GM12878 (cell line): ENCODE data around the gene SFT2D3. TPM values are rescaled to one million over a fixed set of nuclear protein-coding genes. Genes with fewer than 3 reads are reported as not detected.

Experiments used
- ATAC-seq: fragments of 200-7000 bp; cut with Tn5 transposase; 3 replicates; pipeline ENCODE4 v1.9.1; 2020; ENCODE audit warnings: mild to moderate bottlenecking, moderate library complexity
- BruUV-seq: library from RNA; stranded (reverse); fragments of 400-500 nt; replicated peaks from 2 replicates; lab custom pipeline; 2021; lab: Mats Ljungman, UMichigan
- CTCF ChIA-PET: fragments of 300-600 bp; sonication (Branson Sonifier 250); formaldehyde crosslinking; extraction: SDS; loops from one replicate; lab custom pipeline; 2021; ENCODE audit warnings: inconsistent platforms; lab: Yijun Ruan, JAX
- POLR2A ChIA-PET: fragments of 350-600 bp; formaldehyde crosslinking; extraction: SDS; loops from one replicate; lab custom pipeline; 2021; ENCODE audit warnings: inconsistent platforms; lab: Charles Lee
- RAD21 ChIA-PET: fragments of 300-600 bp; sonication (Branson Sonifier 250); formaldehyde crosslinking; loops from one replicate; lab custom pipeline; 2023; ENCODE audit warnings: antibody characterized with exemption; ENCODE audit not compliant: unreplicated experiment; lab: Charles Lee
- SMC1A ChIA-PET: fragments of 300-600 bp; sonication (Branson Sonifier 250); formaldehyde crosslinking; loops from one replicate; lab custom pipeline; 2023; ENCODE audit not compliant: unreplicated experiment, uncharacterized antibody; lab: Charles Lee
- DNase-seq: peaks from one replicate; pipeline ENCODE4 v3.0.0-alpha.2; 2011; ENCODE audit warnings: low read depth, low spot score
- FAIRE-seq: peaks from 3 replicates; lab custom pipeline; 2011; peaks lifted over from hg19 to GRCh38; lab: Jason Lieb, UNC
- H2AFZ ChIP-seq: 2 replicates; pipeline ENCODE4 v1.6.0; 2011; ENCODE audit warnings: low read depth, low read length, control low read depth; ENCODE audit not compliant: control insufficient read depth
- H3K27ac ChIP-seq: 2 replicates; pipeline ENCODE4 v1.5.1; 2011; ENCODE audit warnings: control low read depth; ENCODE audit not compliant: control insufficient read depth, insufficient read depth
- H3K27me3 ChIP-seq, 2 experiments: replicated peaks in 1 of 2; 2 replicates each; pipeline versions ENCODE4 v1.6.0 to v1.6.1; 2011; ENCODE audit warnings: low read length in 1 of 2; ENCODE audit not compliant: control insufficient read depth in 2 of 2, insufficient read depth in 2 of 2
- H3K36me3 ChIP-seq, 2 experiments: 2 replicates each; pipeline ENCODE4 v1.5.1; 2011; ENCODE audit warnings: low read length in 1 of 2; ENCODE audit not compliant: control insufficient read depth in 2 of 2, insufficient read depth in 2 of 2
- H3K4me1 ChIP-seq: 2 replicates; pipeline ENCODE4 v1.6.1; 2011; ENCODE audit warnings: mild to moderate bottlenecking, low read length, moderate library complexity, mixed read lengths; ENCODE audit not compliant: control insufficient read depth, insufficient read depth
- H3K4me2 ChIP-seq: 2 replicates; pipeline ENCODE4 v1.6.0; 2011; ENCODE audit warnings: control low read depth; ENCODE audit not compliant: control insufficient read depth, insufficient read depth
- H3K4me3 ChIP-seq: fragments of 200-600 bp; sonication (generic); 2 replicates; pipeline ENCODE4 v1.5.1; 2016
- H3K79me2 ChIP-seq: 2 replicates; pipeline ENCODE4 v1.6.0; 2011; ENCODE audit warnings: low read length; ENCODE audit not compliant: control insufficient read depth, insufficient read depth
- H3K9ac ChIP-seq: 2 replicates; pipeline ENCODE4 v1.8.0; 2011; ENCODE audit warnings: low read length, control low read depth, mixed read lengths; ENCODE audit not compliant: control insufficient read depth, insufficient read depth
- H3K9me3 ChIP-seq: replicated peaks from 3 replicates; pipeline ENCODE4 v1.5.1; 2011; ENCODE audit warnings: mild to moderate bottlenecking, low read length; ENCODE audit not compliant: control insufficient read depth, insufficient read depth
- H4K20me1 ChIP-seq: 2 replicates; pipeline ENCODE4 v1.6.0; 2011; ENCODE audit not compliant: control insufficient read depth, insufficient read depth
- ASH2L ChIP-seq: fragments of 300-600, 200-600 bp; sonication (generic); IDR thresholded peaks from 2 replicates; pipeline ENCODE4 v1.6.1; 2017; ENCODE audit warnings: low read depth, mild to moderate bottlenecking, borderline replicate concordance
- BCL3 ChIP-seq: IDR thresholded peaks from 2 replicates; pipeline ENCODE4 v1.6.1; 2011; ENCODE audit warnings: borderline replicate concordance, low read depth, mild to moderate bottlenecking, moderate library complexity, low read length; ENCODE audit not compliant: insufficient read depth, poor library complexity, severe bottlenecking
- KDM1A ChIP-seq: fragments of 200-600 bp; sonication (generic); IDR thresholded peaks from 2 replicates; pipeline ENCODE4 v1.6.1; 2016; ENCODE audit warnings: borderline replicate concordance
- MTA2 ChIP-seq: fragments of 450-650 bp; IDR thresholded peaks from 2 replicates; pipeline ENCODE4 v1.6.1; 2016; ENCODE audit warnings: low read depth, mild to moderate bottlenecking, moderate library complexity
- NFYA ChIP-seq: IDR thresholded peaks from 2 replicates; pipeline ENCODE4 v1.6.1; 2011; ENCODE audit warnings: low read depth, mild to moderate bottlenecking, low read length, improper control_type of control experiment, borderline replicate concordance
- PAX8 ChIP-seq: fragments of 450-650 bp; IDR thresholded peaks from 2 replicates; pipeline ENCODE4 v1.6.1; 2017; ENCODE audit warnings: mild to moderate bottlenecking, moderate library complexity
- RAD21 ChIP-seq: IDR thresholded peaks from 2 replicates; pipeline ENCODE4 v1.6.1; 2011; ENCODE audit warnings: mild to moderate bottlenecking, low read depth, low read length, moderate library complexity; ENCODE audit not compliant: insufficient read depth
- WRNIP1 ChIP-seq: IDR thresholded peaks from 2 replicates; pipeline ENCODE4 v1.6.1; 2011; ENCODE audit warnings: low read depth, low read length, improper control_type of control experiment, borderline replicate concordance
- YY1 ChIP-seq: IDR thresholded peaks from 2 replicates; pipeline ENCODE4 v1.6.1; 2011; ENCODE audit warnings: low read depth, mild to moderate bottlenecking, low read length
- ZBTB40 ChIP-seq: fragments of 450-650 bp; IDR thresholded peaks from 2 replicates; pipeline ENCODE4 v1.6.1; 2016; ENCODE audit warnings: mild to moderate bottlenecking, moderate library complexity, borderline replicate concordance
- ZNF384 ChIP-seq: IDR thresholded peaks from 2 replicates; pipeline ENCODE4 v1.6.1; 2012; ENCODE audit warnings: low read depth, mild to moderate bottlenecking, low read length, improper control_type of control experiment, borderline replicate concordance
- WGBS: methylation state at CpG from one replicate; pipeline ENCODE4 v1.1.6; 2016; ENCODE audit warnings: low lambda C conversion rate; ENCODE audit not compliant: insufficient replicate concordance, insufficient coverage; ENCODE audit errors: missing lambda C conversion rate; 5-methylcytosine and 5-hydroxymethylcytosine counted together
- in situ Hi-C: fragments of 300-500 bp; cut with MboI; formaldehyde crosslinking; loops from 9 replicates; pipeline ENCODE4 v1.14.3; 2018; ENCODE audit warnings: mixed read lengths
- intact Hi-C: fragments of 100-400 bp; cut with micrococcal nuclease; formaldehyde crosslinking; loops from one replicate; pipeline ENCODE4 v1.14.2; 2022; ENCODE audit not compliant: unreplicated experiment
- polyA plus RNA-seq, 11 experiments: library from polyadenylated mRNA; depleted of rRNA in 4 of 11; unstranded in 6 of 11; stranded (reverse) in 5 of 11; fragments of >200 nt; fragmentation: Nextera tagmentation in 4 of 11; fragmentation: Illumina TruSeq in 1 of 11; extraction: Ambion mirVana in 4 of 11; extraction: Trizol in 1 of 11; gene quantifications; 1 replicate in 1 of 11; 2 replicates in 10 of 11; pipeline versions ENCODE4 v1.2.1 to v1.2.3, GENCODE V29; 2011 to 2016; ENCODE audit warnings: inconsistent platforms in 2 of 11, missing spikeins in 2 of 11, low read depth in 1 of 11
- total RNA-seq, 4 experiments: library from RNA; depleted of rRNA in 3 of 4; stranded (reverse); fragments of >200 nt in 3 of 4; fragmentation: Illumina TruSeq in 1 of 4; extraction: Trizol in 1 of 4; gene quantifications; 2 replicates each; pipeline versions ENCODE4 v1.2.1 to v1.2.3, GENCODE V29; 2013 to 2021
- TF ChIP-seq, protein P1 (sequence below): fragments of 450-650 bp; IDR thresholded peaks from 2 replicates; pipeline ENCODE4 v1.6.1; 2017; ENCODE audit warnings: low read depth, mild to moderate bottlenecking, moderate library complexity
- TF ChIP-seq, protein P2 (sequence below): IDR thresholded peaks from 2 replicates; pipeline ENCODE4 v1.6.1; 2012; ENCODE audit warnings: low read depth, low read length, improper control_type of control experiment

The SFT2D3 gene
- total and polyA plus RNA-seq, 10 of the 15 experiments (the other 5 are each of a cell fraction or from before 2014, with no cell fraction given): 4.2 to 8.4 (median 6.6) TPM; not detected in 4

GRCh38 chr2:127685410-127686080, 15.8 kb upstream of the SFT2D3 start:
- no peak for FAIRE-seq
- H3K9ac ChIP-seq: no peak overlapping the region
- peaks cover 0 to 2% of the 10 kb centered on the region in 2 experiments; a peak in 2 of 4 replicates for H3K27me3 ChIP-seq
- H3K4me3 ChIP-seq: no peak overlapping the region
- POLR2A ChIA-PET: no interaction called here
- no peak overlapping the region for H2AFZ ChIP-seq
- ATAC-seq: no peak
- RAD21 ChIA-PET: no interaction called here
- no peaks in the 10 kb centered on the region for H4K20me1 ChIP-seq
- no peak for DNase-seq
- H3K27ac ChIP-seq: no peak overlapping the region
- SMC1A ChIA-PET: no interaction called here
- H3K79me2 ChIP-seq: no peaks in the 10 kb centered on the region
- no peak overlapping the region for H3K4me2 ChIP-seq
- in situ Hi-C loops: no loop called here
- BruUV-seq: no TSS peak
- intact Hi-C loops: no loop called here
- H3K4me1 ChIP-seq: no peaks in the 10 kb centered on the region
- WGBS: 32% methylated on average over 8 of the region's 8 CpGs
- H3K9me3 ChIP-seq: peaks cover 8% of the 10 kb centered on the region; the same call in 2 of the 3 replicates
- CTCF ChIA-PET: interaction anchor here (0.7 kb wide), 1 partner anchor 94 kb away, joined by 3 read pairs; no protein-coding TSS in a partner anchor
- H3K36me3 ChIP-seq: no peaks in the 10 kb centered on the region
- TF ChIP-seq ZNF384 (no peak), WRNIP1 (no peak), NFYA (no peak), BCL3 (no peak), ASH2L (no peak), PAX8 (no peak), MTA2 (no peak), RAD21 (no peak), ZBTB40 (no peak), YY1 (no peak), KDM1A (no peak)
- TF ChIP-seq, protein P1, sequence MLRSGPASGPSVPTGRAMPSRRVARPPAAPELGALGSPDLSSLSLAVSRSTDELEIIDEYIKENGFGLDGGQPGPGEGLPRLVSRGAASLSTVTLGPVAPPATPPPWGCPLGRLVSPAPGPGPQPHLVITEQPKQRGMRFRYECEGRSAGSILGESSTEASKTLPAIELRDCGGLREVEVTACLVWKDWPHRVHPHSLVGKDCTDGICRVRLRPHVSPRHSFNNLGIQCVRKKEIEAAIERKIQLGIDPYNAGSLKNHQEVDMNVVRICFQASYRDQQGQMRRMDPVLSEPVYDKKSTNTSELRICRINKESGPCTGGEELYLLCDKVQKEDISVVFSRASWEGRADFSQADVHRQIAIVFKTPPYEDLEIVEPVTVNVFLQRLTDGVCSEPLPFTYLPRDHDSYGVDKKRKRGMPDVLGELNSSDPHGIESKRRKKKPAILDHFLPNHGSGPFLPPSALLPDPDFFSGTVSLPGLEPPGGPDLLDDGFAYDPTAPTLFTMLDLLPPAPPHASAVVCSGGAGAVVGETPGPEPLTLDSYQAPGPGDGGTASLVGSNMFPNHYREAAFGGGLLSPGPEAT: no peak
- TF ChIP-seq, protein P2, sequence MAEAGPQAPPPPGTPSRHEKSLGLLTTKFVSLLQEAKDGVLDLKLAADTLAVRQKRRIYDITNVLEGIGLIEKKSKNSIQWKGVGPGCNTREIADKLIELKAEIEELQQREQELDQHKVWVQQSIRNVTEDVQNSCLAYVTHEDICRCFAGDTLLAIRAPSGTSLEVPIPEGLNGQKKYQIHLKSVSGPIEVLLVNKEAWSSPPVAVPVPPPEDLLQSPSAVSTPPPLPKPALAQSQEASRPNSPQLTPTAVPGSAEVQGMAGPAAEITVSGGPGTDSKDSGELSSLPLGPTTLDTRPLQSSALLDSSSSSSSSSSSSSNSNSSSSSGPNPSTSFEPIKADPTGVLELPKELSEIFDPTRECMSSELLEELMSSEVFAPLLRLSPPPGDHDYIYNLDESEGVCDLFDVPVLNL: no peak
